ENCODE results near the gene USP5. TPM values are rescaled to one million over a fixed set of nuclear protein-coding genes. Genes with fewer than 3 reads are reported as not detected.

Gene USP5
- total and polyA plus RNA-seq, 2 donors (not counting 1 experiment from before 2014, with no cell fraction given), result 35.1 to 59.7 TPM

DNA sequence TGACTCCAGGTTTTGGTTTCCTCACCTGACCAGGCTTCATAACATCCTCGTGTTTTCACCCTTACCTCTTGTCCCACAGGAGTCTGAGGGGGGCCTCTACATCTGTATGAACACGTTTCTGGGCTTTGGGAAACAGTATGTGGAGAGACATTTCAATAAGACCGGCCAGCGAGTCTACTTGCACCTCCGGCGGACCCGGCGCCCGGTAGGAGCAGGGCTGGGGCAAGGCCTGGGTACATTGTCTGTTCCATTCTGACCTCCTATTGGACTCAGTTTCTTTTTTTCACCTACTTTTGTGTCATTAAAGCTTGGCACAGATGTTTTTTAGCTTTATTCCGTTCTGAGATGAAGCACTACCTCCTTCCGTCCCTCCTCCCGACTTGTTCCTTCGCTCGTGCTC lies 3.4 kb downstream of the USP5 start:
- Mint-ChIP-seq H3K9me3 (ENCODE audit: insufficient read depth) (no peaks in the 10 kb centered on the region), H3K27ac (no peak overlapping the region), H3K4me3 (no peak overlapping the region), H3K27me3 (no peaks in the 10 kb centered on the region), H3K4me1 (peaks cover 16% of the 10 kb centered on the region)
- Histone ChIP-seq H3K27ac (ENCODE audit: low read length in 2 of 2) (no peak overlapping the region), H3K9ac (ENCODE audit: low read length) (no peak overlapping the region), H3K9me3 (ENCODE audit: control extremely low read depth in 1 of 3, control insufficient read depth in 2 of 3, insufficient read depth in 1 of 3, low read length in 2 of 3) (no peaks in the 10 kb centered on the region), H3K4me2 (replicated peaks; ENCODE audit: low read depth, low read length, poor library complexity, severe bottlenecking) (no peak overlapping the region), H3K36me3 (replicated peaks in 1 of 2; ENCODE audit: control extremely low read depth in 1 of 2, control insufficient read depth in 1 of 2, extremely low read depth in 1 of 2, insufficient read depth in 2 of 2, low read length in 1 of 2) (peaks cover 0 to 53% of the 10 kb centered on the region in 2 experiments), H3K4me3 (ENCODE audit: control extremely low read depth in 1 of 5, extremely low read depth in 1 of 5, insufficient read depth in 1 of 5, low read depth in 2 of 5, low read length in 4 of 5) (no peak overlapping the region), H3K27me3 (replicated peaks in 1 of 4; ENCODE audit: control extremely low read depth in 1 of 4, control insufficient read depth in 3 of 4, insufficient read depth in 4 of 4, low read length in 3 of 4) (no peaks in the 10 kb centered on the region), H3K4me1 (ENCODE audit: control insufficient read depth in 2 of 2, insufficient read depth in 2 of 2, low read length in 2 of 2) (peaks cover 6 to 22% of the 10 kb centered on the region in 2 donors), H4K20me1 (ENCODE audit: control insufficient read depth, insufficient read depth, low read length, poor library complexity, severe bottlenecking) (peaks cover 5% of the 10 kb centered on the region), H3K79me2 (ENCODE audit: control insufficient read depth, insufficient read depth, low read length) (peaks cover 48% of the 10 kb centered on the region), H2AFZ (ENCODE audit: insufficient read depth, low read depth, low read length, poor library complexity, severe bottlenecking) (no peak overlapping the region)
- no peak for TF ChIP-seq EZH2 (IDR thresholded peaks at IDR 0.05; ENCODE audit: borderline replicate concordance, insufficient read depth, low read depth, low read length, poor library complexity, severe bottlenecking)
- TF ChIP-seq, protein P1, sequence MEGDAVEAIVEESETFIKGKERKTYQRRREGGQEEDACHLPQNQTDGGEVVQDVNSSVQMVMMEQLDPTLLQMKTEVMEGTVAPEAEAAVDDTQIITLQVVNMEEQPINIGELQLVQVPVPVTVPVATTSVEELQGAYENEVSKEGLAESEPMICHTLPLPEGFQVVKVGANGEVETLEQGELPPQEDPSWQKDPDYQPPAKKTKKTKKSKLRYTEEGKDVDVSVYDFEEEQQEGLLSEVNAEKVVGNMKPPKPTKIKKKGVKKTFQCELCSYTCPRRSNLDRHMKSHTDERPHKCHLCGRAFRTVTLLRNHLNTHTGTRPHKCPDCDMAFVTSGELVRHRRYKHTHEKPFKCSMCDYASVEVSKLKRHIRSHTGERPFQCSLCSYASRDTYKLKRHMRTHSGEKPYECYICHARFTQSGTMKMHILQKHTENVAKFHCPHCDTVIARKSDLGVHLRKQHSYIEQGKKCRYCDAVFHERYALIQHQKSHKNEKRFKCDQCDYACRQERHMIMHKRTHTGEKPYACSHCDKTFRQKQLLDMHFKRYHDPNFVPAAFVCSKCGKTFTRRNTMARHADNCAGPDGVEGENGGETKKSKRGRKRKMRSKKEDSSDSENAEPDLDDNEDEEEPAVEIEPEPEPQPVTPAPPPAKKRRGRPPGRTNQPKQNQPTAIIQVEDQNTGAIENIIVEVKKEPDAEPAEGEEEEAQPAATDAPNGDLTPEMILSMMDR (IDR thresholded peaks at IDR 0.05), result no peak
- ATAC-seq (ENCODE audit: low read depth), result no peak
- intact Hi-C loops (cut with micrococcal nuclease), result no loop called here
- 97% methylated on average over 13 of the region's 14 CpGs for WGBS (ENCODE audit: insufficient coverage)
- ChIA-PET POLR2A (interaction anchor here (5.3 kb wide), 1 partner anchor 12 kb away, joined by 49 read pairs; the partner anchor contains the start of gene TPI1), CTCF (interaction anchor here (1.0 to 6.7 kb wide), 3 partner anchors 15 to 102 kb away, joined by 3 to 136 read pairs (median 3); partner anchors contain the start of genes MLF2, SPSB2 and TPI1)
- no peak for DNase-seq

DNA sequence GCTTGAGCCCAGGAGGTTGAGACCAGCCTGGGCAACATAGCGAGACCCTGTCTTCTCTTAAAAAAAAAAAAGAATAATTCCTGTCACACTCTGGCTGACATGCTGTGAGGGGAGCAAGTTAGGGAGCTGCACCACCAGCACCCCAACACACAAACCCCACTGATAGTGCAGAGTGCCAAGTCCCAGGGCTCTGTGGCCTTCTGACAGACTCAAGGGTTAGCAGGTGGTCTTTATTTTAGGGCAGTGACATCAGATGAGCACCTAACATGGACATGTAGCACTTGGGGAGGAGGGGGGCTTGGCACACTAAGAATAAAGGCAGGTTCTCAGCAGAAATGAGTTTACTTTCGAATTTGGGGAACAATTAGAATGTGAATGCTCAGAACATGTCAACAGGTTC lies 6.8 kb downstream of the USP5 start:
- WGBS (ENCODE audit: insufficient coverage), result 100% methylated on average over 1 of the region's 2 CpGs
- no peaks in the 10 kb centered on the region for H3K27me3 Mint-ChIP-seq
- Histone ChIP-seq H3K4me1 (ENCODE audit: control insufficient read depth in 2 of 2, insufficient read depth in 2 of 2, low read length in 2 of 2) (no peaks in the 10 kb centered on the region), H3K36me3 (replicated peaks in 1 of 2; ENCODE audit: control extremely low read depth in 1 of 2, control insufficient read depth in 1 of 2, extremely low read depth in 1 of 2, insufficient read depth in 2 of 2, low read length in 1 of 2) (peaks cover 0 to 81% of the 10 kb centered on the region in 2 experiments), H2AFZ (ENCODE audit: insufficient read depth, low read depth, low read length, poor library complexity, severe bottlenecking) (no peak overlapping the region), H3K79me2 (ENCODE audit: control insufficient read depth, insufficient read depth, low read length) (peaks cover 42% of the 10 kb centered on the region), H3K9me3 (ENCODE audit: control extremely low read depth in 1 of 3, control insufficient read depth in 2 of 3, insufficient read depth in 1 of 3, low read length in 2 of 3) (no peaks in the 10 kb centered on the region), H3K9ac (ENCODE audit: low read length) (no peak overlapping the region), H4K20me1 (ENCODE audit: control insufficient read depth, insufficient read depth, low read length, poor library complexity, severe bottlenecking) (peaks cover 5% of the 10 kb centered on the region), H3K4me3 (ENCODE audit: control extremely low read depth in 1 of 5, extremely low read depth in 1 of 5, insufficient read depth in 1 of 5, low read depth in 2 of 5, low read length in 4 of 5) (no peak overlapping the region), H3K4me2 (replicated peaks; ENCODE audit: low read depth, low read length, poor library complexity, severe bottlenecking) (no peak overlapping the region), H3K27me3 (replicated peaks in 1 of 4; ENCODE audit: control extremely low read depth in 1 of 4, control insufficient read depth in 3 of 4, insufficient read depth in 4 of 4, low read length in 3 of 4) (no peaks in the 10 kb centered on the region), H3K27ac (ENCODE audit: low read length in 2 of 2) (no peak overlapping the region)
- H3K4me3 Mint-ChIP-seq, result no peak overlapping the region
- POLR2A ChIA-PET, result no interaction called here
- ATAC-seq (ENCODE audit: low read depth) (no peak), DNase-seq (no peak)
- no peaks in the 10 kb centered on the region for H3K4me1 Mint-ChIP-seq
- intact Hi-C loops (cut with micrococcal nuclease), result no loop called here
- no peak overlapping the region for H3K27ac Mint-ChIP-seq
- no peaks in the 10 kb centered on the region for H3K9me3 Mint-ChIP-seq (ENCODE audit: insufficient read depth)
- CTCF ChIA-PET, result interaction anchor here (2.4 kb wide), 1 partner anchor 11 kb away, joined by 7 read pairs; no protein-coding TSS in a partner anchor
- no peak for TF ChIP-seq EZH2 (IDR thresholded peaks at IDR 0.05; ENCODE audit: borderline replicate concordance, insufficient read depth, low read depth, low read length, poor library complexity, severe bottlenecking)
- TF ChIP-seq, protein P1 (IDR thresholded peaks at IDR 0.05), result no peak

Measured in B cell (primary cell).